ENCODE results near the gene SHMT2. TPM values are rescaled to one million over a fixed set of nuclear protein-coding genes. Genes with fewer than 3 reads are reported as not detected.

The SHMT2 gene
- total and polyA plus RNA-seq, 2 experiments from 2014 or later = 125 to 387 TPM

GRCh38 chr12:57218030-57218853 lies 11.3 kb upstream of the SHMT2 start:
- TF ChIP-seq EZH2phosphoT487 (IDR thresholded peaks at IDR 0.05; ENCODE audit: unreplicated experiment) (no peak), EZH2 (IDR thresholded peaks at IDR 0.05; ENCODE audit: low read depth, unreplicated experiment) (peak; percentile 78)
- Histone ChIP-seq H3K27me3 (ENCODE audit: insufficient read depth) (peaks cover 97% of the 10 kb centered on the region), H3K36me3 (ENCODE audit: insufficient read depth) (no peaks in the 10 kb centered on the region), H3K4me2 (no peak overlapping the region), H4K20me1 (replicated peaks; ENCODE audit: insufficient read depth) (peaks cover 10% of the 10 kb centered on the region; the same call in 1 of the 2 replicates), H3K9me2 (ENCODE audit: insufficient read depth) (no peaks in the 10 kb centered on the region), H2AFZ (no peak overlapping the region), H3K27ac (ENCODE audit: low read depth) (no peak overlapping the region), H3F3A (replicated peaks; ENCODE audit: low read depth) (0 out of 2 replicates have a peak, but pooled peaks cover 24% of the 10 kb centered on the region), H3K79me2 (replicated peaks; ENCODE audit: insufficient read depth) (no peaks in the 10 kb centered on the region), H3K4me3 (no peak overlapping the region), H3K4me1 (ENCODE audit: insufficient read depth) (peaks cover 56% of the 10 kb centered on the region)
- ATAC-seq = no peak
- Mint-ChIP-seq H3K27me3 (ENCODE audit: insufficient read depth, low read depth, poor library complexity) (peaks cover 92% of the 10 kb centered on the region), H3K9me3 (peaks cover 3% of the 10 kb centered on the region), H3K4me1 (peaks cover 71% of the 10 kb centered on the region), H3K36me3 (ENCODE audit: low read depth) (peaks cover 9% of the 10 kb centered on the region), H3K27ac (no peak overlapping the region), H3K4me3 (peak overlapping the region; percentile 73; the same call in 2 of the 3 replicates)
- no peak for DNase-seq (ENCODE audit: low spot score)

GRCh38 chr12:57219205-57219992 lies 10.1 kb upstream of the SHMT2 start:
- H3K27me3 Mint-ChIP-seq (ENCODE audit: insufficient read depth, low read depth, poor library complexity) = peaks cover 92% of the 10 kb centered on the region
- Histone ChIP-seq H2AFZ (no peak overlapping the region), H3K27me3 (ENCODE audit: insufficient read depth) (peaks cover 99% of the 10 kb centered on the region), H3K27ac (ENCODE audit: low read depth) (no peak overlapping the region), H3K79me2 (replicated peaks; ENCODE audit: insufficient read depth) (no peaks in the 10 kb centered on the region), H3K4me3 (peak overlapping the region; percentile 43; the same call in 1 of the 2 replicates), H3K9me2 (ENCODE audit: insufficient read depth) (no peaks in the 10 kb centered on the region), H3F3A (replicated peaks; ENCODE audit: low read depth) (0 out of 2 replicates have a peak, but pooled peaks cover 27% of the 10 kb centered on the region), H3K4me1 (ENCODE audit: insufficient read depth) (peaks cover 54% of the 10 kb centered on the region), H4K20me1 (replicated peaks; ENCODE audit: insufficient read depth) (peaks cover 7% of the 10 kb centered on the region; the same call in 1 of the 2 replicates), H3K4me2 (peak overlapping the region; percentile 76), H3K36me3 (ENCODE audit: insufficient read depth) (no peaks in the 10 kb centered on the region)
- H3K4me3 Mint-ChIP-seq = peak overlapping the region; percentile 66
- peaks cover 67% of the 10 kb centered on the region for H3K4me1 Mint-ChIP-seq
- ATAC-seq (no peak), DNase-seq (ENCODE audit: low spot score) (no peak)
- H3K36me3 Mint-ChIP-seq (ENCODE audit: low read depth) = no peaks in the 10 kb centered on the region; the same call in 2 of the 3 replicates
- H3K27ac Mint-ChIP-seq = no peak overlapping the region
- TF ChIP-seq STAT1 (IDR thresholded peaks at IDR 0.05; ENCODE audit: unreplicated experiment) (no peak), EZH2phosphoT487 (IDR thresholded peaks at IDR 0.05; ENCODE audit: unreplicated experiment) (no peak), EZH2 (IDR thresholded peaks at IDR 0.05; ENCODE audit: low read depth, unreplicated experiment) (peak; percentile 79)
- peaks cover 3% of the 10 kb centered on the region for H3K9me3 Mint-ChIP-seq

GRCh38 chr12:57219993-57220754 lies 9.3 kb upstream of the SHMT2 start:
- Mint-ChIP-seq H3K27me3 (ENCODE audit: insufficient read depth, low read depth, poor library complexity) (peaks cover 92% of the 10 kb centered on the region), H3K9me3 (peaks cover 3% of the 10 kb centered on the region; the same call in 2 of the 3 replicates), H3K4me3 (peak overlapping the region; percentile 66), H3K36me3 (ENCODE audit: low read depth) (no peaks in the 10 kb centered on the region; the same call in 2 of the 3 replicates), H3K27ac (no peak overlapping the region), H3K4me1 (peaks cover 64% of the 10 kb centered on the region)
- Histone ChIP-seq H3F3A (replicated peaks; ENCODE audit: low read depth) (0 out of 2 replicates have a peak, but pooled peaks cover 22% of the 10 kb centered on the region), H3K27ac (ENCODE audit: low read depth) (no peak overlapping the region), H3K9me2 (ENCODE audit: insufficient read depth) (no peaks in the 10 kb centered on the region), H3K4me1 (ENCODE audit: insufficient read depth) (peaks cover 53% of the 10 kb centered on the region), H3K27me3 (ENCODE audit: insufficient read depth) (peaks cover 99% of the 10 kb centered on the region), H3K4me2 (peak overlapping the region; percentile 76), H3K79me2 (replicated peaks; ENCODE audit: insufficient read depth) (no peaks in the 10 kb centered on the region), H2AFZ (no peak overlapping the region), H3K4me3 (peak overlapping the region; percentile 43), H4K20me1 (replicated peaks; ENCODE audit: insufficient read depth) (peaks cover 7% of the 10 kb centered on the region; the same call in 1 of the 2 replicates), H3K36me3 (ENCODE audit: insufficient read depth) (no peaks in the 10 kb centered on the region)
- TF ChIP-seq ZNF114 (CRISPR knock-in tag; IDR thresholded peaks at IDR 0.05) (no peak), REST (IDR thresholded peaks at IDR 0.05; ENCODE audit: unreplicated experiment) (no peak), EZH2phosphoT487 (IDR thresholded peaks at IDR 0.05; ENCODE audit: unreplicated experiment) (no peak)
- TF ChIP-seq, protein P1, sequence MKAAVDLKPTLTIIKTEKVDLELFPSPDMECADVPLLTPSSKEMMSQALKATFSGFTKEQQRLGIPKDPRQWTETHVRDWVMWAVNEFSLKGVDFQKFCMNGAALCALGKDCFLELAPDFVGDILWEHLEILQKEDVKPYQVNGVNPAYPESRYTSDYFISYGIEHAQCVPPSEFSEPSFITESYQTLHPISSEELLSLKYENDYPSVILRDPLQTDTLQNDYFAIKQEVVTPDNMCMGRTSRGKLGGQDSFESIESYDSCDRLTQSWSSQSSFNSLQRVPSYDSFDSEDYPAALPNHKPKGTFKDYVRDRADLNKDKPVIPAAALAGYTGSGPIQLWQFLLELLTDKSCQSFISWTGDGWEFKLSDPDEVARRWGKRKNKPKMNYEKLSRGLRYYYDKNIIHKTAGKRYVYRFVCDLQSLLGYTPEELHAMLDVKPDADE (IDR thresholded peaks at IDR 0.05) = no peak
- ATAC-seq (no peak), DNase-seq (ENCODE audit: low spot score) (peak; percentile 44)
